T-helper 22 cell (primary cell): ENCODE data around the gene PDE4B.

ENCODE experiments used
- DNase-seq: peaks from one replicate; pipeline ENCODE4 v3.0.0-alpha.2; 2020; ENCODE audit warnings: low read depth

The PDE4B gene

DNA sequence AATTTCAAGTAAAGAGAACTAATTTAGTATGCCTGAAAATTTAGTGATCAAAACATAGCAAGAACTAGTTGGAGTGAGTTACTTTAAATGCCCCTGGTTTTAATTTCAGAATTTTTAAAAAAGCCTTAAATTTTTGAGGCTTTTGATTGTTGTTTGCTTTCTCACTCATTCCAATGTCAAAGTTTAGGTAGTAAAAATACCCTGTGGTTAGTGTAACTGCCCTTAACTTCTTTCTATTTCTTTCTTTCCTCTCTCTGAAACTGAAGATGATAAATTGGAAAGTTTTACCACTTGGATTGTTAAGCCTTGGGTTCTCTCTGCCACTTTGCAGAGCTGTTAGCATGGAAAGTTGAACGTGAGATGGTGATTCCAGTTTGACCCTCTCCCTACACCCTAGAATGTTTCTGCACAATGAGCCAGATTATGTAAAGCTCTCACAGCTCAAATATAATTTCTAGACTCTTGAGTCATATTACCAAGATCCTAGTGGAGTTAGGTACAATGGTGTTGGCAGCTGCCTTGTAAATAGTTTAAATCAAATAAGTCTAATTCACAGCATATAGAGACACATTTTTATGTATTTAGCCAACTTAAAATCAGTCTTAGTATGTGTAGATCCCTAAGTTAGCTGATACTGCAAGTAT, 548.9 kb downstream of the PDE4B start:
- DNase-seq, result no peak

GRCh38 chr1:66342707-66343106, 550.0 kb downstream of the PDE4B start:
- DNase-seq, result no peak

DNA sequence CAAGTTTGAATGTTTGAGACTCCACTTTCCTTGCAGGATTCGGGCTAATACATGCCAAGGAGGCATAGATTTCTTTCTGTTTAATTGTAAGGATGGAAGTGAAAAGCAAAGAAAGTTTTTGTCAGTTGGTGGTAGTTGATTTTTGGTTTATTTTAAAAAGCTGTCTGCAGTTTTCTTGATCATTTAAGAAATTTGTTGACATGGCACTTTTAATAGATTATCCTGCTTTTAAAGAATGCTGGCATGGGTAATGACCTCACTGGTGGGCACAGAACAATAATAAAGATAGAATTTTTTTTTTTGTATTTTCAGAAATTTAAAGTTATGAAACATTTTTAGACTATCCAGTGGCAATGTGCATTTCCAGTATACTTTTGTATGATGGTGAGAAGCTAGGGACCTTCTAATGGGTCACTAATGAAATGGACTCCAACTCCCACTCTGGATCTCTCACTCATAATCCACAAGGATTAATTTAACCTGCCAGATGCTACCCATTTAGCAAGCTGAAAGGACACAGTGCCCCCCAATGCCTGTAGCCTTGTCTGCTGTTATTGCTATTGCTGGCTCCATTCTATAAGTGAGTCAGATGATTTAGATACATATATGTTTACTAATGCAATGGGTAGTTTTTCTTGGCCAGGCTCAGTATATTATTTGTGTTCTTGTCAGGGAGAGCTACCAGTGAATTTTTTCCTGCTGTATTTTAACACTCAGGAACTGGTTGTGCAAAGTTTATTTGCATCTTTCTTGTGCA, 551.1 kb downstream of the PDE4B start:
- no peak for DNase-seq

DNA sequence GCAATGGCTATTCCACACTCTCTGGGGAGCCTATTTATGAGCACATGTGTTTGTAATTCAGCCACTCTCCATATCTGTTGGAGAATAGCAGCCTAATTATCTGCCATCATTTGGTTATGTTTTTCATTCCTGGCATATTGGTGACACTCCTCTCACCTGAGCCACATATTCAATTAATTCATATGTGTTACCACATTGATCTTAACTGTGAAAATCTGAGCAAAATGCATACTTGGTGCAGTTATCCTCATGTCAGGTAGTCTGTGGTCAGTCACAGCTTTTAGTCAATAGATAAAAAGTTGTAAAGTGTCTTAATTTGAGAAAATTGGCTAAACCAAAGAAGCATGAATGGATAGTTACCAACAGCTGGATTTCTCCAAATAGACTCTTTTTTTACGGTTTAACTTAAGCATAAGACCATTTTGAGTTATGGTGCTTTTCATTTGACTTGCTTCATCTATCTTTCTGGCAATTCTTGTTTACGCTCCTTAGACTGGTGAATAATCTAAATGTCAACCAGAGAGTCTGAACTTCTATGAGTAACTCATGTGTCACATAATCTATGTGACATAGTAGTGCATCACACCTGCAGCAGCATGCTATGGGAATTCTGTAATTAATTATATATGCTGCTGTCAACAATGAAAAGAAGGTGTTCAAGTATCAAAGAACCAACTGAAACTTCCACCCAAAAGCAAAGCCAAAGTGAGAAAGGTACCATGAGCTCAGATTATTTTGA, 553.5 kb downstream of the PDE4B start:
- DNase-seq, result no peak

DNA sequence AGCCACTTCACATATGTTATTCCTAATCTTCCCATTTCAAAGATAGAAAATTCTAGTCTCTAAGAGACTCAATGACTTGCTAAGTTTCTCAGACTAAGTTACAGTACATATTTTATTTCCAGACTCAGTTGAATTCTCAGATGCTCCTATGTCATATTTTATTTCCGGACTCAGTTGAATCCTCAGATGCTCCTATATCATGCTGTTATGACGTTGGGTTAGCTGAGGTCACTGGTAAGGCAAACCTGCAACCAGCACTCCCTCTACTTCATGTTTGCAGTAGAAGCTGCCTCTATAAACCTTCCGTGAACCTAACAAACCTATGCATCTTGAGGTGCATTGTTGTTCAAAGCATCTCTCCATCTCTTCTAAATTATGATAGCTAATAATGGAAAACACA, 554.2 kb downstream of the PDE4B start:
- DNase-seq, result no peak

GRCh38 chr1:66348776-66349175, 556.1 kb downstream of the PDE4B start:
- DNase-seq, result no peak

DNA sequence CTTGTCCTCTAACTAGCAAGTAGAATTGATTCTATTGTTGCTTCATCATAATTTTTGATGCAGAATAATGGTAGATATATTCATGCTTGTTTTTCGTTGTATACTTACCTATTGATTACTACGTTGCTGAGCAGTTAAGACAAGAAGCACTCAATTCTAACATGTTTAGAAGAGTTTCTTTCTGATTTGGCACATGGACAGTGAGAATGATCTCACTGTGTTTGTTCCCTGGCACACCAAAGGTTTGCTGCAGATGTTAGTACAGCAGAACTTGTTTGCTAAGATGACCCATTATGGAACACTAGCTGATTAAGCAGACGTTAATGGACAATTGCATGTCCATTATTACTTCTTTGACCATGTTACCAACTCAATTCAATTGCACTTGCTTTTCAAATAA, 556.5 kb downstream of the PDE4B start:
- no peak for DNase-seq

- peak; percentile 66 for DNase-seq
Observed at GRCh38 chr1:66350001-66350547, 557.4 kb downstream of the PDE4B start.

- DNase-seq, result no peak
Observed at GRCh38 chr1:66351478-66351877, 558.8 kb downstream of the PDE4B start.

DNA sequence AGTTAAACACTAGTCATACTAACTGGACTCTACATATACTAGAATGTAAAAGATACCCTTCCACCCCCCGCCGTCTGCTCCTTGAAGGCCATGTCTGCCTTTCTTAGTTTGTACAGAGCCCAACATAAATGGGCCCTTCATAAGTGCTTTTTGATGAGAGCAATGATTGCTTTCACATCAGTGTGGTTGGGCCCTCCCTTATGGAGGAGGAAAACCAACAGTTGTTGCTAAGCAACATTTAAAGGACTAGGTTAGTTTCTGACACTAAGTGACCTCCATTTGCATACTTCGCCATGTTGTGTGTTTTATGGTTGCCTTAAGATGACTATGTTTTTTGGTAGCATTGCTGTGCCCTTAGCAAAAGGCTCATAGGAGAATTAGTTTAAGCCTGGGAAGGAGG, 559.2 kb downstream of the PDE4B start:
- DNase-seq, result peak; percentile 43

GRCh38 chr1:66352792-66353191, 560.1 kb downstream of the PDE4B start:
- DNase-seq, result no peak

DNA sequence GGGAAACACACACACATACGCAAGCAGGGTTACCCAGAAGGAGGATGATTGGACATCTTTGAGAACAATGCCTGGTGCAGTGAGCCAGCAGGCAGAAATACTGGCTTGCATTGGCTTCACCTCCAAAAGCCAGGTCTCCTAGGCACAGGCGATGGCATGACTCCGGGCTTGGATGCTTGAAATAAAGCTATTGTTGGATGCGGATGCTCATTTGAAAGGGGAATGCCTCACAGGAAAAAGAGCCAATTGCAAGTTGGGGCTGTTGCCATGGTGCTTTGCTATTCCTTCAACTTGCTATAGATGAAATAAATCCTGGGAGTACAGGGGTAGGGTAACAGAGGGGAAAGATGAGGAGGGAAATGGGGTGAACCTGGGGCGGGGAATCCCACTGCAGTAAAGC, 560.6 kb downstream of the PDE4B start:
- DNase-seq, result no peak

GRCh38 chr1:66354311-66355201, 561.9 kb downstream of the PDE4B start:
- DNase-seq, result no peak

GRCh38 chr1:66355756-66356155, 563.1 kb downstream of the PDE4B start:
- DNase-seq, result no peak

- no peak for DNase-seq
Observed at GRCh38 chr1:66356605-66357004, 563.9 kb downstream of the PDE4B start.

GRCh38 chr1:66357021-66357420, 564.3 kb downstream of the PDE4B start:
- no peak for DNase-seq

GRCh38 chr1:66357478-66358197, 564.9 kb downstream of the PDE4B start:
- peak; percentile 32 for DNase-seq

- DNase-seq, result no peak
Observed at GRCh38 chr1:66359269-66359668, 566.6 kb downstream of the PDE4B start.

DNA sequence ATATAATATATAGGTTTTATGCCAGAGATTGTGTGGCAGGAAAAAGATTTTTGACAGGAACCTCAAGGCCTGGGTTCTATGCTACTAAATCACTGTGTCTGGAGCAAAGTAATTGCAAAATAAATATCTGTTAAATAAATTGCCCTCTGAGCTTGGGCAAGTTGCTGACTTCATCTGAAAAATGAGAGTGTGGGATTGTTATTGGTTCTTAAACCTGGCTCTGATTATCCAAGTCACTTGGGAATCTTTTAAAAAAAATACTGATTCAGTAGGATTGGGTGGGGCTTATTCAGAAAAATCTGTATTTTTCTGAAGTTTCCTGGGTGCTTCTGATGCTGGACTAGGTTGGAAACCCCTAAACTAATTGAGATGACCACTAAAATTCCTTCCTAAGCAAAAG, 567.1 kb downstream of the PDE4B start:
- no peak for DNase-seq

- DNase-seq, result no peak
Observed at GRCh38 chr1:66360285-66360724, 567.6 kb downstream of the PDE4B start.
